ENCODE results near the gene PRKG1. TPM values are rescaled to one million over a fixed set of nuclear protein-coding genes. Genes with fewer than 3 reads are reported as not detected.

Gene PRKG1
- total RNA-seq, 4 donors from 2014 or later: 0.63 to 4.3 (median 2.1) TPM

DNA sequence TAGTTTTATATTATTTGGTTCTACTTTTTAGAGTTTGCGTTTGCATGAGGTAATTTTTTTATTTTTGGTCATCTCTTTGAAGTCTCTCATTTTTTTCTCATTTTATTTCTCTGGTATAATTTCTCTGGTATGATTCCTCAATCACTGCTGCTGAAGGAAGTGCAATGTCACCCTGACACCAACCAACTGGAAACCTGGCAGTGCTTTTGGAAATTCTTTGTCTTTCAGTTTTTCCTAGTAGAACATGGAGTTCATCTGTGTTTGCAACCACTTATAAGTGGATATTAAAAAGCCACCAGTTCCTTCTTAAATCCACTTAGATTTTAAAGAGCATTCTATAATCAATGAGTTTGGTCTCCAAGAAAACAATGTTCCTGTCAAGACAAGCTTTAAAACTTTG is 291.8 kb downstream of the PRKG1 start:
- no peak overlapping the region for H3K4me3 ChIP-seq (ENCODE audit: low read depth, poor library complexity, severe bottlenecking)
- 63 to 76% methylated on average over 1 of the region's 1 CpG for WGBS, 2 donors
- intact Hi-C loops (cut with DNase I; ENCODE audit: low total_unique reads): no loop called here
- no peak for DNase-seq (ENCODE audit: low spot score in 2 of 2)
- TF ChIP-seq, protein P1, sequence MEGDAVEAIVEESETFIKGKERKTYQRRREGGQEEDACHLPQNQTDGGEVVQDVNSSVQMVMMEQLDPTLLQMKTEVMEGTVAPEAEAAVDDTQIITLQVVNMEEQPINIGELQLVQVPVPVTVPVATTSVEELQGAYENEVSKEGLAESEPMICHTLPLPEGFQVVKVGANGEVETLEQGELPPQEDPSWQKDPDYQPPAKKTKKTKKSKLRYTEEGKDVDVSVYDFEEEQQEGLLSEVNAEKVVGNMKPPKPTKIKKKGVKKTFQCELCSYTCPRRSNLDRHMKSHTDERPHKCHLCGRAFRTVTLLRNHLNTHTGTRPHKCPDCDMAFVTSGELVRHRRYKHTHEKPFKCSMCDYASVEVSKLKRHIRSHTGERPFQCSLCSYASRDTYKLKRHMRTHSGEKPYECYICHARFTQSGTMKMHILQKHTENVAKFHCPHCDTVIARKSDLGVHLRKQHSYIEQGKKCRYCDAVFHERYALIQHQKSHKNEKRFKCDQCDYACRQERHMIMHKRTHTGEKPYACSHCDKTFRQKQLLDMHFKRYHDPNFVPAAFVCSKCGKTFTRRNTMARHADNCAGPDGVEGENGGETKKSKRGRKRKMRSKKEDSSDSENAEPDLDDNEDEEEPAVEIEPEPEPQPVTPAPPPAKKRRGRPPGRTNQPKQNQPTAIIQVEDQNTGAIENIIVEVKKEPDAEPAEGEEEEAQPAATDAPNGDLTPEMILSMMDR (IDR thresholded peaks at IDR 0.05): no peak
- TF ChIP-seq POLR2A (IDR thresholded peaks at IDR 0.05): no peak

DNA sequence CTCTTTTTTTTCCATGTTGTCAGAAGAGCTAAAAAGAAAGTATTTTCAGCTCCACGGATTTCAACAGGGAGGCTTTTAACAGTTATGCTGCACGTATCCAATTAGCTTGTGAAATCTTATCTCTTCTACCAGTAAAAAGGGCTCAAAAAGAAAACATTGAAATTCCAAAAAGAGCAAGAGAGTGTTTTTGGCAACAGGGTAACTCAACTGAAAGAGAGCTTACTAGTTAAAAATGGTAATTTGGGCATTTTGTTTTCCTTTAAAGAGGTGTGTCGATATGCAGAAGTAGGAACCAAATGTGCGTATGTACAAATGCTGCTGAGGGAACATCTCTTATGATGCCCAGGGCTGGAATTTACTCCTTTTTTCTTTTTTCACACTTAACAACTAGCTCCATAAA is 292.8 kb downstream of the PRKG1 start:
- intact Hi-C loops (cut with DNase I; ENCODE audit: low total_unique reads): no loop called here
- 56 to 67% methylated on average over 4 of the region's 4 CpGs for WGBS, 2 donors
- DNase-seq (ENCODE audit: low spot score in 2 of 2): no peak
- TF ChIP-seq, protein P1 (IDR thresholded peaks at IDR 0.05): no peak
- TF ChIP-seq POLR2A (IDR thresholded peaks at IDR 0.05): no peak
- H3K4me3 ChIP-seq (ENCODE audit: low read depth, poor library complexity, severe bottlenecking): no peak overlapping the region

DNA sequence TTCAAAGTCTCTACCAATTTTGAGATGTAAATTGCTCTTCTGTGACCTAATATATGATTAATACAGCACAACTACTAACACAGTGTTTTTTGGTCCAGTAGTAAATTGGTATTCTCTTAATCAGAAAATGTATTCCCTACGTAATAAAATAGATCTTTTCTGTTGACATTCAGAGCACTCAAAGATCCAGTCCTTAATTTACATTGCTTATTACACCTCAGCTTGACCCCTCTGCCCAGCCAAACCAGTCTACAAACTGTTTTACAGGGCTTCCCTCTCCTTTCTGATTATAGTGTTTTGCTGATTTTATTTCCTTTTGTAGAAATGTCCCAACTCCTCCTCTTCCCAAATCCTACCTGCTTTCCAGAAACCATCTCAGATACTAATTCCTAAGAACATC is 293.4 kb downstream of the PRKG1 start:
- DNase-seq (ENCODE audit: low spot score in 2 of 2): no peak
- TF ChIP-seq, protein P1 (IDR thresholded peaks at IDR 0.05): no peak
- TF ChIP-seq POLR2A (IDR thresholded peaks at IDR 0.05): no peak
- intact Hi-C loops (cut with DNase I; ENCODE audit: low total_unique reads): no loop called here
- no peak overlapping the region for H3K4me3 ChIP-seq (ENCODE audit: low read depth, poor library complexity, severe bottlenecking)
- WGBS, 2 donors: 89 to 91% methylated on average over 1 of the region's 1 CpG

DNA sequence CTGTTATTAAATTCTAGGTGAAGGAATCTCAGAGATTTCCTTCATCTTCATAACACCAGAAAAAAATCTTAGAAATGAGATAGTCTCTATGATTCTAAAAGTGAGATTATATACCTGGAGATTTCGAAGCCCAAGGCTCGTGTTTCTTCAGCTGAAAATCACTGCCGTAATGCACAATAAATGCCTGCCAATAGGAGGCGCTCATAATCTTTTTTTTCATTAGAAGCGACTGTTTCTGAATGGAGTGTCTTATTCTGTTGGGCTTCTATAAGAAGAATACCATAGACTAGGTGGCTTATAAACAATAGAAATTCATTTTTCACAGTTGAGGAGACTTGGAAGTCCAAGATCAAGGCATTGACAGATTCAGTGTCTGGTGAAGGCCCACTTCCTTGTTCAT is 294.7 kb downstream of the PRKG1 start:
- no peak for TF ChIP-seq POLR2A (IDR thresholded peaks at IDR 0.05)
- TF ChIP-seq, protein P1 (IDR thresholded peaks at IDR 0.05): no peak
- WGBS, 2 donors: 93 to 94% methylated on average over 5 of the region's 5 CpGs
- intact Hi-C loops (cut with DNase I; ENCODE audit: low total_unique reads): no loop called here

DNA sequence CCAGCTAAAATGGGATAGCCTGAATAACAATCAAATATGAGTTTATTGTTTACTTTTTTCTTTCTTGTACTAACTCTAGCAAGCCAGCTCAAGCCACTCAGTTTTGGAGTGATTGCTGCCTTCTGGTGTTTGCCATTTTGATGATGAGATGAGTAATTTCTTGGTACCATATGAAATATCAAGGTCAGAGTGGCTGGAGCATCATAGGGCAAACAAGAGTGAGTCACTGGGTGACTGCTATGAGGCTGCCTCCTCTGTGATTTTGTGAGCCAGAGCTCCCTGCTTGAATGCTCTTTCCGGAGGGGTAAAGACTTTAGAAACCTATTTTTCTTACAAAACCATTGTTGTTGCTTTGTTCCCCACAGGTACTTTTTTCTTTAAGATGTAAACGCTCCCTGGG is 295.6 kb downstream of the PRKG1 start:
- intact Hi-C loops (cut with DNase I; ENCODE audit: low total_unique reads): no loop called here
- 79 to 84% methylated on average over 2 of the region's 2 CpGs for WGBS, 2 donors

More for the DNA sequence above, 294.7 kb downstream of the PRKG1 start:
- no peak overlapping the region for H3K4me3 ChIP-seq (ENCODE audit: low read depth, poor library complexity, severe bottlenecking)
- no peak for DNase-seq (ENCODE audit: low spot score in 2 of 2)

DNA sequence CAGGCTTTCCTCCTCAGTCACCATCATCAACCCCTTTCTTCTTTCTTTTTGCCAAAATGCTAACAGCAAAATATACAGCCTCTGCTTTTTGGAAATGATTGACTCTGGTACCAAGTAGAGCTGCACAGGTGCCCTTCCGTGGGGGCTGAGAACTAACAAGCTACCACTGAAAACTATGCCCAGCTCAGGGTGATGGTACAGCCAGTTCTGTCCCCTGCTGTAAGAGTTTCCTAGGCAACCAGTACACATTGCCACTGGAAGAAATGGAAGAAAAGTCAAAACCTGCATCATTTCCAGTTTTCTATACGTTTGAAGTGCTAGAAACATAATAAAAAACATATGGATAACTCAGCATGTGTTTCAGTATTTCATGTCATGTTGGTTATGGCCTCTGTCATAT is 297.5 kb downstream of the PRKG1 start:
- 38 to 41% methylated on average over 2 of the region's 2 CpGs for WGBS, 2 donors
- DNase-seq (ENCODE audit: low spot score in 2 of 2): no peak
- no peak overlapping the region for H3K4me3 ChIP-seq (ENCODE audit: low read depth, poor library complexity, severe bottlenecking)
- TF ChIP-seq POLR2A (IDR thresholded peaks at IDR 0.05): no peak
- TF ChIP-seq, protein P1 (IDR thresholded peaks at IDR 0.05): no peak
- intact Hi-C loops (cut with DNase I; ENCODE audit: low total_unique reads): no loop called here

More for the DNA sequence above, 295.6 kb downstream of the PRKG1 start:
- no peak overlapping the region for H3K4me3 ChIP-seq (ENCODE audit: low read depth, poor library complexity, severe bottlenecking)
- no peak for TF ChIP-seq POLR2A (IDR thresholded peaks at IDR 0.05)
- DNase-seq (ENCODE audit: low spot score in 2 of 2): no peak
